Trophoblast cell (in vitro differentiated cells and primary cell): Measurements from ENCODE around the gene UCK2.

ENCODE experiments used
- DNase-seq, 2 donors: peaks; one replicate each; pipeline ENCODE4 v3.0.0-alpha.2; 2016
- H2AFZ ChIP-seq: 2 replicates; pipeline ENCODE4 v1.6.1; 2013; ENCODE audit warnings: low read length, moderate library complexity, mild to moderate bottlenecking; ENCODE audit not compliant: insufficient read depth, poor library complexity
- H2AK5ac ChIP-seq: 2 replicates; pipeline ENCODE4 v1.6.1; 2013; ENCODE audit warnings: mild to moderate bottlenecking, low read length
- H2BK120ac ChIP-seq: 2 replicates; pipeline ENCODE4 v1.6.1; 2013; ENCODE audit warnings: low read length, mild to moderate bottlenecking, moderate library complexity; ENCODE audit not compliant: insufficient read depth, poor library complexity
- H2BK12ac ChIP-seq: 2 replicates; pipeline ENCODE4 v1.6.1; 2013; ENCODE audit warnings: mild to moderate bottlenecking, low read length, moderate library complexity
- H2BK5ac ChIP-seq: 2 replicates; pipeline ENCODE4 v1.6.1; 2013; ENCODE audit warnings: low read length, low read depth, moderate library complexity, mild to moderate bottlenecking; ENCODE audit not compliant: poor library complexity
- H3K14ac ChIP-seq: 2 replicates; pipeline ENCODE4 v1.6.1; 2013; ENCODE audit warnings: mild to moderate bottlenecking, low read length
- H3K18ac ChIP-seq: 2 replicates; pipeline ENCODE4 v1.6.1; 2013; ENCODE audit warnings: mild to moderate bottlenecking, low read length
- H3K23ac ChIP-seq: 2 replicates; pipeline ENCODE4 v1.6.1; 2013; ENCODE audit warnings: low read length
- H3K27ac ChIP-seq: 2 replicates; pipeline ENCODE4 v1.5.1; 2013; ENCODE audit warnings: low read depth, mild to moderate bottlenecking, inconsistent platforms, low read length, moderate library complexity
- H3K27me3 ChIP-seq: 2 replicates; pipeline ENCODE4 v1.6.1; 2013; ENCODE audit warnings: inconsistent platforms, mild to moderate bottlenecking, low read length, moderate library complexity; ENCODE audit not compliant: insufficient read depth
- H3K36me3 ChIP-seq, 2 experiments: 1 replicate in 1 of 2; 2 replicates in 1 of 2; pipeline ENCODE4 v1.6.1; 2013; ENCODE audit warnings: low read length in 2 of 2, mild to moderate bottlenecking in 2 of 2, moderate library complexity in 1 of 2; ENCODE audit not compliant: insufficient read depth in 2 of 2, control insufficient read depth in 1 of 2
- H3K4ac ChIP-seq: 2 replicates; pipeline ENCODE4 v1.6.1; 2013; ENCODE audit warnings: low read depth, mild to moderate bottlenecking, low read length, moderate library complexity
- H3K4me1 ChIP-seq, 2 experiments: 1 replicate in 1 of 2; 2 replicates in 1 of 2; pipeline ENCODE4 v1.6.1; 2013; ENCODE audit warnings: low read length in 2 of 2, mild to moderate bottlenecking in 2 of 2, moderate library complexity in 1 of 2; ENCODE audit not compliant: insufficient read depth in 2 of 2, control insufficient read depth in 1 of 2
- H3K4me2 ChIP-seq: 2 replicates; pipeline ENCODE4 v1.6.1; 2013; ENCODE audit warnings: inconsistent platforms, mild to moderate bottlenecking, low read length, moderate library complexity
- H3K4me3 ChIP-seq: 2 replicates; pipeline ENCODE4 v1.5.1; 2013; ENCODE audit warnings: mild to moderate bottlenecking, low read depth, low read length, inconsistent platforms
- H3K79me1 ChIP-seq: one replicate; pipeline ENCODE4 v1.6.1; 2013; ENCODE audit warnings: low read length
- H3K79me2 ChIP-seq: 2 replicates; pipeline ENCODE4 v1.6.1; 2013; ENCODE audit warnings: low read length, mild to moderate bottlenecking; ENCODE audit not compliant: control insufficient read depth, insufficient read depth, poor library complexity
- H3K9ac ChIP-seq: 2 replicates; pipeline ENCODE4 v1.6.1; 2013; ENCODE audit warnings: mild to moderate bottlenecking, low read length
- H3K9me3 ChIP-seq: 2 replicates; pipeline ENCODE4 v1.6.1; 2013; ENCODE audit warnings: low read depth, mild to moderate bottlenecking, control low read depth, inconsistent platforms, low read length; ENCODE audit not compliant: insufficient read depth
- H4K12ac ChIP-seq: 2 replicates; pipeline ENCODE4 v1.6.1; 2013; ENCODE audit warnings: low read depth, mild to moderate bottlenecking, low read length, moderate library complexity
- H4K8ac ChIP-seq: 2 replicates; pipeline ENCODE4 v1.6.1; 2013; ENCODE audit warnings: low read depth, mild to moderate bottlenecking, low read length, moderate library complexity
- H4K91ac ChIP-seq: one replicate; pipeline ENCODE4 v1.6.1; 2013; ENCODE audit warnings: low read depth, mild to moderate bottlenecking, low read length, moderate library complexity
- WGBS: extraction: QIAGEN DNeasy Blood & Tissue Kit; methylation state at CpG from one replicate; pipeline ENCODE4 v1.1.7; 2013; ENCODE audit warnings: missing lambda C conversion rate; ENCODE audit not compliant: insufficient read length, insufficient coverage; ENCODE audit errors: extremely low coverage; 5-methylcytosine and 5-hydroxymethylcytosine counted together

Gene UCK2

DNA sequence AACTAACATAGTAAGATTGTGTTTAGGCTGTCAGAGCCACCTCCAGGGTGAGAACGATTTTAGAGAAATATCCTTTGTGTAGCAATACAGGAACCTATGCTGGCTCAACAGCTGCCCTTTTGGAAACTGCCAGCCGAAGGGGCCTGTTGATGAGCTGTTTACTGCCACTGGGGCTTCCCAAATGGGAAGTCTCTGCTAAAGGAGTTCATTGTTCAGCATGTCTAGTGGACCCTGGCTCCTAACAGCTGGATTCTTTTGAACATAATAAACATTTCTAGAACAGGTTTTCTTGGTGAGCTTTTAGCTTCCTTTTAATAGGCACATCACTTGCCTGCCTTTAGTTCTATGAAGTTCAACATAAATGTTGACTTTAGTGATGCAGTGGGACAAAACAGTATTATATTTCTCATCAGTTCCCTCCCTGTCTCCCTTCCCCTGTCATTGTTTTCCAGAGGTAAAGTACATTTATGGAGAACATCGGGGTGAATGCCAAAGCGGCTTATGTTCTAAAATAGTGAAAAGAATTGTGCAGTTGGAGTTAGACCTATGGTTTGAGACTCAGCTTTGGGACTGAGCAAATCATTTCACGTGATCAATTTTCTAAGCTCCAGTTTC is 57.4 kb downstream of the UCK2 start:
- H3K4ac ChIP-seq = no peak overlapping the region
- peak in 1 of 2 donors; percentile 23 for DNase-seq
- H2AFZ ChIP-seq = no peak overlapping the region
- H2BK5ac ChIP-seq = no peak overlapping the region
- H3K4me2 ChIP-seq = no peak overlapping the region
- H3K4me3 ChIP-seq = no peak overlapping the region
- H3K4me1 ChIP-seq = peaks cover 19 to 21% of the 10 kb centered on the region in 2 experiments
- H3K9ac ChIP-seq = no peak overlapping the region
- no peaks in the 10 kb centered on the region for H3K27me3 ChIP-seq
- H3K79me2 ChIP-seq = peaks cover 10% of the 10 kb centered on the region
- H3K79me1 ChIP-seq = peaks cover 10% of the 10 kb centered on the region
- H3K23ac ChIP-seq = no peak overlapping the region
- no peak overlapping the region for H3K14ac ChIP-seq
- H2BK120ac ChIP-seq = no peak overlapping the region
- no peaks in the 10 kb centered on the region for H3K9me3 ChIP-seq
- no CpG with 5 or more reads among the region's 5 CpGs for WGBS
- H2BK12ac ChIP-seq = no peak overlapping the region
- H3K27ac ChIP-seq = no peak overlapping the region
- no peak overlapping the region for H4K12ac ChIP-seq
- H2AK5ac ChIP-seq = no peak overlapping the region
- H3K36me3 ChIP-seq = no peaks in the 10 kb centered on the region
- H3K18ac ChIP-seq = no peak overlapping the region
- no peak overlapping the region for H4K91ac ChIP-seq
- no peak overlapping the region for H4K8ac ChIP-seq

DNA sequence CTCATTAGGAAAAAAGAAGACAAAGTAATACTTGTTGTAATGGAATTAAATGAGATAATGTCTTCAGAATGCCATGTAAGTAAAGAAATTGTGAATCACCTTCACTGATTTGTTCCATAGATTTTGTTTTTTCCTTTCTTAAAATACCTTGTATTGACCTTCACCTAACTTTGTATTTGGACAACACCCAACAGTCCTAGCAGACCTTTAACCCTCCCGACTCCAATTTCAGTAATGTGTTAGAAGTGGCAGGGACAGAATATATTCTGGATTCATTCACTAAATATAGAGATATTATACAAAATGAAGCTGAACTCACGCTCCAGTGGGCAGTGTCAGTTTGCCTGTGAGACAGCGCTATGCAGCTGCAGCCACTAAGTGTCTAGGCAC is 57.9 kb downstream of the UCK2 start:
- Histone ChIP-seq H4K91ac (no peak overlapping the region), H4K12ac (no peak overlapping the region), H3K9me3 (no peaks in the 10 kb centered on the region), H3K4me2 (no peak overlapping the region), H3K18ac (no peak overlapping the region), H2BK5ac (no peak overlapping the region), H2BK12ac (no peak overlapping the region), H3K36me3 (no peaks in the 10 kb centered on the region), H3K79me1 (peaks cover 10% of the 10 kb centered on the region), H3K4me1 (peaks cover 21 to 22% of the 10 kb centered on the region in 2 experiments), H2AK5ac (no peak overlapping the region), H2AFZ (no peak overlapping the region), H3K27me3 (no peaks in the 10 kb centered on the region), H4K8ac (no peak overlapping the region), H2BK120ac (no peak overlapping the region), H3K27ac (no peak overlapping the region), H3K79me2 (peaks cover 10% of the 10 kb centered on the region), H3K23ac (no peak overlapping the region), H3K4ac (peak overlapping the region; percentile 81), H3K9ac (no peak overlapping the region), H3K4me3 (no peak overlapping the region), H3K14ac (no peak overlapping the region)
- no peak for DNase-seq
- WGBS = no CpG with 5 or more reads among the region's 3 CpGs

DNA sequence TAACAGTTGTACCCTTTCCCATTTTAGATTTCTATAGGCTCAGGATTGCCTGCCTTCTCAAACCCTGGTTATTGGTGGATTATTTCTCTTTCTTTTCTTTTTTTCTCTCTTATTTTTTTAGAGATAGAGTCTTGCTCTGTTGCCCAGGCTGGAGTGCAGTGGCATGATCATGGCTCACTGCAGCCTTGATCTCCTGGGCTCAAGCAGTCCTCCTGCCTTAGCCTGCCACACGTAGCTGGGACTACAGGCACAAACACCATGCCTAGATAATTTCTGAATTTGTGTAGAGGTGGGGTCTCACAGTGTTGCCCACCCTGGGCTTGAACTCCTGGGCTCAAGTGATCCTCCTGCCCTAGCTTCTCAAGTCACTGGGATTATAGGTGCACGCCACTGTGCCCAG is 58.8 kb downstream of the UCK2 start:
- H3K18ac ChIP-seq = peak overlapping the region; percentile 63
- no peak overlapping the region for H3K23ac ChIP-seq
- no peak overlapping the region for H4K12ac ChIP-seq
- H3K27me3 ChIP-seq = no peaks in the 10 kb centered on the region
- no peak overlapping the region for H2BK12ac ChIP-seq
- H3K27ac ChIP-seq = no peak overlapping the region
- peak overlapping the region; percentile 20 for H2AFZ ChIP-seq
- H2AK5ac ChIP-seq = no peak overlapping the region
- H3K79me1 ChIP-seq = peaks cover 11% of the 10 kb centered on the region
- H3K4me1 ChIP-seq = peaks cover 23 to 26% of the 10 kb centered on the region in 2 experiments
- H2BK120ac ChIP-seq = no peak overlapping the region
- peak overlapping the region; percentile 78 for H3K4ac ChIP-seq
- H3K9me3 ChIP-seq = no peaks in the 10 kb centered on the region
- no CpG with 5 or more reads among the region's 2 CpGs for WGBS
- no peak overlapping the region for H3K4me3 ChIP-seq
- H2BK5ac ChIP-seq = no peak overlapping the region
- peaks cover 0 to 1% of the 10 kb centered on the region in 2 experiments for H3K36me3 ChIP-seq
- no peak overlapping the region for H3K4me2 ChIP-seq
- no peak for DNase-seq
- H4K91ac ChIP-seq = peak overlapping the region; percentile 17
- H3K14ac ChIP-seq = no peak overlapping the region
- peaks cover 8% of the 10 kb centered on the region for H3K79me2 ChIP-seq
- H4K8ac ChIP-seq = peak overlapping the region; percentile 29
- H3K9ac ChIP-seq = no peak overlapping the region

DNA sequence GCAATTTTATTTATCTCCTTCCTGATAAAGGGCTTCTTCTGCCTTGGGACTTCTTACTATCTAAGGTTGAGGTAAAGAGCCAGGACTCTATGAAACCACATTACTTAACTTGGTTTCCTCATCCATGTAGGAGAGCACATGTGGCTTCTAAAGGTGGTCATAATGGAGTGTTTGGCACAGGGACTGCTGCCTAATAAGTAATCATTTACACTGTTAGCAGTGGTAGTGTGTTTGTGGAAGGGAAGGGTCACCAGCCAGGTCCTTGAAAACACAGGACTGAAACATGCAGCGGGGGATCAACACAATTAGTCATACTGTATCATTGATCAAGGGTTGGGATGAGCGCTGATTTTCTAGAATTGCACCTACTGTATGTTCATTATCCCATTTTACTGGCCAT is 59.6 kb downstream of the UCK2 start:
- Histone ChIP-seq H3K9me3 (no peaks in the 10 kb centered on the region), H3K23ac (no peak overlapping the region), H3K79me2 (peaks cover 9% of the 10 kb centered on the region), H3K36me3 (peaks cover 0 to 5% of the 10 kb centered on the region in 2 experiments), H3K4me3 (no peak overlapping the region), H4K91ac (no peak overlapping the region), H2BK12ac (no peak overlapping the region), H3K27me3 (no peaks in the 10 kb centered on the region), H2AFZ (no peak overlapping the region), H2BK5ac (no peak overlapping the region), H3K18ac (no peak overlapping the region), H3K27ac (no peak overlapping the region), H2AK5ac (no peak overlapping the region), H4K12ac (no peak overlapping the region), H2BK120ac (no peak overlapping the region), H3K14ac (no peak overlapping the region), H4K8ac (no peak overlapping the region), H3K4me2 (no peak overlapping the region), H3K79me1 (peaks cover 16% of the 10 kb centered on the region), H3K4ac (peak overlapping the region; percentile 34), H3K9ac (no peak overlapping the region), H3K4me1 (peaks cover 30 to 33% of the 10 kb centered on the region in 2 experiments)
- DNase-seq = no peak
- WGBS = no CpG with 5 or more reads among the region's 2 CpGs
